Glomerular endothelial cell (primary cell): ENCODE measurements around the gene ZNF565. TPM values are rescaled to one million over a fixed set of nuclear protein-coding genes. Genes with fewer than 3 reads are reported as not detected.
"Not testable (repeated sequence)": the region's sequence is repeated elsewhere in the genome, so short reads cannot be mapped to it uniquely, and the experiment has no call there.

ENCODE experiments used
- DNase-seq: peaks from one replicate; pipeline ENCODE4 v3.0.0-alpha.2; 2011; ENCODE audit warnings: low read depth, low spot score; ENCODE audit errors: extremely low read depth
- total RNA-seq: library from RNA; depleted of rRNA; stranded (reverse); fragments of >200 nt; gene quantifications from 2 replicates; pipeline ENCODE4 v1.2.3, GENCODE V29; 2015

Gene ZNF565
- 1.2 and 2.9 TPM in 2 replicates for total RNA-seq

DNA sequence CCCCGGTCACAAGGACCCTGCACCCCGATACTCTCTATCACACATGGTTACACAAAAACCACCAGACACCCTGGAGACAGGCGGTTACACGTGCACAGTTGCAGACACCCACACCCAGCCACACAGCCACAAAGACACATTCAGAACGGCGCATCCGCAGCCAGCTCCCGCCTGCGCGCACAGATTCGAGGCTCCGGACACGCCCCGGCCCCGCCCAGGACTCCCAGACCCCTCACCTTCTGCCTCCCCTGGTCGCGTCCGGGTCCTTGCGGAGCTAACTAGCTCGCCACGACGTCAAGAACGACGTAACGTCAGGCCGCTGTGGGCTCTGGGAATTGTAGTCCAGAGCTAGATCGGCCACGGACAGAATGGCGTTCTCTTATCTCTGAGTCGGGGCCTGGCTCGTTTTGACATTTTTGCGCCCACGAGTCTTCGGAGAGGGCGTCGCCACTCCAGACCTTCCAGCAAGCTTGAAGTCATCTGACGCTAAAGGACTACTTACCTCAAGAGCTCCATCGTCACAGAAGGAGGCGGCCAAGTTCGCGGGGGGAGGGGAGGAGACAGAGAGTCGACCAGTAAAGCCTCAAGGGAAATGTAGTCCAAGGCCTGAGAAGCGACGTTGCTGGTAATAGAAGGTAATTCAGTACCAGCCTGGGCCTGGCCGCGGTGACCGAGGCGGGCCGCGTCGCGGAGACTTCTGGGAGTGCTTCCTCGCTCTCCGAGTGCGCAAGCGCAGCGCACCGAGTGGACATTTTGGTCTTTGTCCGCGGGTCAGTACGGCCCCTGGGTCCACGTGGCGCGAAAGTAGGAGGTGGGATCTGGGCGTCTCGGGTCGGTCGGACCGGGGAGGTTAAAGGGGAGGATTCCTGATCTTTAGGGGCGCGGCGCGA, at the start of gene ZNF565, which contains the start of gene ZNF146:
TSS of gene ZNF565 (minus strand) at position 280 of the 890 bp plus-strand sequence. CDS start 12,680 bp downstream, outside the sequence.
TSS of gene ZNF146 (plus strand) at position 721 of the 890 bp plus-strand sequence. CDS start 21,335 bp downstream, outside the sequence.
- DNase-seq: peak; percentile 92

GRCh38 chr19:36259211-36259610, 44.7 kb upstream of the ZNF565 start:
- no peak for DNase-seq

- no peak for DNase-seq
These were observed 43.8 kb upstream of the ZNF565 start for GRCh38 chr19:36258028-36258875.

- DNase-seq: no peak
These were observed 43.0 kb upstream of the ZNF565 start for GRCh38 chr19:36257520-36257876.

- no peak for DNase-seq
These were observed 42.5 kb upstream of the ZNF565 start for GRCh38 chr19:36256853-36257519.

DNA sequence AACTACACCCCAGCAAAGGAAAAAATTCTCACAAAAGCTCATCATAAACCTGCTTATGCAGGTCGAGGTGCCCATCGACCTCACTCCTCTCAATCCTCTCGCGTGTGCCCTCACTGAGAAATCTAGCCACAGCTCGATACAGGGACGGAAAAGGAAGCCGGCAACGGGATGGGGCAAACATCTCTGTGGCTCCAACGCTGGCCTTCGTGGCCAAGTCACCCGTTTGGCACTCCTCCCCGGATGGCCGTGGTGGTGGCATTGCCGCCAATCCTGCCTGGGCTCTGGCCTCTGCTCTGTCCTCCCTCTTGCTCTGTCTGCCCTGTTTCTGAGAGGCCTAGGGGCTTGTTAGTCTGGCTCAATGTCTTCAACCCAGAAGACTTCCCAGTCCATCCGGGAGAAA, 41.6 kb upstream of the ZNF565 start:
- DNase-seq: no peak

DNA sequence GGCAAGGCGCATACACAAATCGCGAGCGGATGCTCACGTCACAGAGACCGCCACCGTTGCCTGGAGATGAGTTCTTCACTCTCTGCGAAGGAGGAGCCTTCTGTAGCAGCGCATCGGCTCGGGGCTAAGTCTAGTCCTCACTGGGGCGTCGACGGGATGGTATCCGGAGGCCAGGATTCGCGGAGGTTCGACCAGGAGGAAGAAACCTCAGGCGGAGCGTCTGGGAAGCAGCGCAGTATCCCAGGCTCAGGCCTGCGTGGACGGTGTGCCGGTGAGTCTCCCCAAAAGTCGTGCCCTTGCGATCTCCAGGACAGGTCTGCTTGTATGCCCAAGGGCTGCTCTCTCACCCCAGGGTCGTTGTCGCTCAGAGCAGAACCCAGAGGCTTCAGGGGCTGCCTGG, 40.9 kb upstream of the ZNF565 start:
- no peak for DNase-seq

DNA sequence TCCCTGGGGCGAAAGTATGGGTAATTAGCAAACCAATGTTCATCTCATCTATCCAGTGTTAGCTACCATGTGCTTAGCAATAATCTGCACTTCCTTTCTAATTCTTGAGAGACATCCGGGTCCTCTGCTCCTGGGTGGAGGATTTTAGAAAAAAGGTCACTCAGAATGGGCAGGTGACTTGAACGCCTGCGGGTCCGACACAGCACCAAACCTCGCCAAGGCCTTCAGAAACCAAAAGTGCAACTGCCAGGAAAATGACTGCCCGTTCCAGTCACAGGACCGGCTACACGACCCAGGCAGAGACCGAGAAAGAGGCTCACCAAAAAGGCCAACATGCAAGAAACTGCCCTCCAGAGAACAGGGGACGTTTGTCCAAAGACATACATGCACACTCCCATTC, 40.4 kb upstream of the ZNF565 start:
- DNase-seq: no peak

DNA sequence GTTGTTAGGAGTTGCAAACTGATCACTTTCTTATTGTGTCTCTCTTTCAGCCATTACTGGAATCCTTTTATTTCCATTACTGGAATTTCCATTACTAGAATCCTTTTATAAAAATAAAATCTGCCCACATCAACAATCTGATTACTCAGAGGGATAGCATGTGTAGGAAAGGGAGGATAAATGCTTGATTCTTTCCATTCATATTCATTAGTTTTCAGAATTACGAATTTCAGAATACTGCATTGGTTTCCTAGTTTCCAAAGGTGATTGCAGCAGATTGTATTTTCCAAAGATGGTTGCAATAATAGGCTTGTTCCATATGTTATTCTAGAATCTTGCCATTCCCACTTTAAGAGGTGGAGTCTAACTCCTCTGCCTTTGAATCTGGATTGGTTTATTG, 37.6 kb upstream of the ZNF565 start:
- no peak for DNase-seq

GRCh38 chr19:36246006-36246481, 31.6 kb upstream of the ZNF565 start:
- DNase-seq: no peak

DNA sequence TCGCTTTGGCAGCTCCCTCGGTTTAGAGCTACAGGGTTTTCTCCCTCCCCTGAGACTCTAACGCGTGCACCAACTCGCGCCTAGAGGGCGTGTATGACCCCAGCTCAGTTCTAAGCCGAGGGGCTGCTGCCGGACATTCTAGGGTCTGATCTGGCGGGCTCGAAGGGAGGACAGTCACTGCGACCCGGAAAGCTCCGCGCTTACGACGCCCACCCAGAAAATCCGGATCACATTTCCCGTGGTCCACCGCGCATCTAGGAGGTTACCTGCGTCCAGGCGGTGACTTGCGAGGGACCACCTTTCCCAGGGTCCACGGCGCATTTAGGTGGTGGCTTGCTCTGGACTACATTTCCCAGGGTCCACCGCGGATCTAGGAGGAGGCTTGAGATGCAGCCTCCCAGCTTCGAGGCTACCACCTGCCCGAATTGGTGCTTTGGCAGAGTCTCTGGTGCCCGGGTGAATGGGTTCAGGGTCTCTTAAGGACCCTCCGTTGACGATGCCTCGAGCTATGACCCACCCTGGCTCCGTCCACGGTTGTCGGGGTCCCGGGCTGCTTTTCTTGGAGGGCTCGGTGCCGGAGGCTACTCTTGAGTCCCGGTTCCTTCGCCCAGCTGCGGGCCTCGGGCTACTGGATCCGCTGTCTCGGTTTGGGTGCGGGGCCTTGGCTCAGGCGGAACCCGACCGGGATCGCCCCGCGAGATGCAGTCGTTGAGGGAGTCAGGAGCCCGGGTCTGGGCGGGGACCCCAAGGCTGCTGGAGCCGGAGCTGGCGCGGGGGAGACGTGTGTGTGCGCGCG, 30.9 kb upstream of the ZNF565 start:
- no peak for DNase-seq

- no peak for DNase-seq
These were observed 29.6 kb upstream of the ZNF565 start for GRCh38 chr19:36244066-36244465.

DNA sequence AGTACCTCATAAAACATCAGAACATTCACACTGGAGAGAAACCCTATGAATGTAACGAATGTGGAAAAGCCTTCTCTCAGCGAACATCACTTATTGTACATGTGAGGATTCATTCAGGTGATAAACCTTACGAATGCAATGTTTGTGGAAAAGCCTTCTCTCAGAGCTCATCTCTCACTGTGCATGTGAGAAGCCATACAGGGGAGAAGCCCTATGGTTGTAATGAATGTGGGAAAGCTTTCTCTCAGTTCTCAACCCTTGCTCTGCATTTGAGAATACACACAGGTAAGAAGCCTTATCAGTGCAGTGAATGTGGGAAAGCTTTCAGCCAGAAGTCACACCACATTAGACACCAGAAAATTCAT, 22.5 kb upstream of the ZNF565 start:
- DNase-seq: no peak

- no peak for DNase-seq
These were observed 22.0 kb upstream of the ZNF565 start for GRCh38 chr19:36236304-36236945.

- not testable (repeated sequence) for DNase-seq
These were observed 19.2 kb upstream of the ZNF565 start for GRCh38 chr19:36233626-36234025.

- no peak for DNase-seq
These were observed 10.9 kb upstream of the ZNF565 start for GRCh38 chr19:36225219-36225892.

DNA sequence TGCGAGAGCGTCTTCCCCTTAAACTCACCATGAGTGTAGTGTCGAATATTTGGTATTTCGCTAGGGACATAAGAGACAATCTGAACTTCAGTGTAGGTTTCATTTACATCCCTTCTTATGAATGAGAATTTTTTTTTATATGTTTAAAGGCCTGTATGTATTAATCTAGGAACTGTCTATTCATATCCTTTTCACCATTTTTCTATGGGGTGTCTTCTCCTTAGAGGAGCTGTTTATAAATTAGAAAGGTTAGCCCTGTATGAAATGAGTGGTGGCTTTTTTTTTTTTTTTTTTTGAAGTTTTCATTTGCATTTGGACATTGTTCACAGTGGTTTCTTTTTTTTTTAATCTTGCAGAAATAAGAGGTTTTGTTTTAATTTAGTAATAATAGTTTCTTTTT, 8.0 kb upstream of the ZNF565 start:
- DNase-seq: no peak

DNA sequence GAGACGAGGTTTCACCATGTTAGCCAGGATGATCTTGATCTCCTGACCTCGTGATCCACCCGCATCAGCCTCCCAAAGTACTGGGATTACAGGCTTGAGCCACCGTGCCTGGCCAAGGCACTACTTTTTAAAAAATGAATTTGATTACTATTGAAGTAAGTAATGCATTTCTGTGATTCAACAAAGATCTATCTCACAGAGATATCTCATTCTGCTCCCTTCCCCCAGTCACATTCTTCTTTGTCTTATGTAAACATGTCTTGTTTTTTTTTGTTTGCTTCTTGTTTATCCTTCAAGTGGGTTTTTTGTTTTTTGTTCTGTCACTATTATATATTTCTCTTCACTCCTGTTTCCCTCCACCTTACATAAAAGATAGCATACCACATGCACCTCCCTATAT, 7.0 kb upstream of the ZNF565 start:
- no peak for DNase-seq
